Measurements from ENCODE around the gene SPOCK1. TPM values are rescaled to one million over a fixed set of nuclear protein-coding genes. Genes with fewer than 3 reads are reported as not detected.

Gene SPOCK1
- total RNA-seq, 1 experiment from 2014 or later = 0.27 TPM

- intact Hi-C loops (cut with micrococcal nuclease) = no loop called here
- no peak overlapping the region for H3K27ac ChIP-seq (ENCODE audit: low read depth, low read length)
- ChIA-PET RAD21 (ENCODE audit: low non-redundant PET in 1 of 2, low total read pairs in 2 of 2, uncharacterized antibody in 2 of 2, unreplicated experiment in 2 of 2) (no interaction called here), POLR2A (no interaction called here), CTCF (no interaction called here)
- H3K4me3 ChIP-seq (replicated peaks in 1 of 2; ENCODE audit: low read depth in 1 of 2, low read length in 2 of 2) = no peak overlapping the region
- TF ChIP-seq POLR2A (IDR thresholded peaks at IDR 0.05; ENCODE audit: borderline replicate concordance, extremely low read depth, insufficient read depth, insufficient read length) (no peak), EZH2phosphoT487 (IDR thresholded peaks at IDR 0.05; ENCODE audit: borderline replicate concordance) (no peak), EZH2 (IDR thresholded peaks at IDR 0.05) (no peak), SRF (IDR thresholded peaks at IDR 0.05; ENCODE audit: low read depth) (no peak), ZNF274 (IDR thresholded peaks at IDR 0.05; ENCODE audit: low read depth, low read length) (no peak), TCF7L2 (IDR thresholded peaks at IDR 0.05; ENCODE audit: borderline replicate concordance, extremely low read depth, insufficient read depth, insufficient read length) (no peak), SP1 (IDR thresholded peaks at IDR 0.05; ENCODE audit: low read depth) (no peak), MAX (IDR thresholded peaks at IDR 0.05) (no peak), CBX3 (IDR thresholded peaks at IDR 0.05; ENCODE audit: low read depth) (no peak), FOSL1 (IDR thresholded peaks at IDR 0.05; ENCODE audit: low read depth) (no peak), CTCF (IDR thresholded peaks at IDR 0.05 in 2 of 3, conservative IDR thresholded peaks at IDR 0.05 in 1 of 3; ENCODE audit: borderline replicate concordance in 1 of 3, insufficient read depth in 1 of 3, low read depth in 2 of 3, low read length in 2 of 3) (no peak), RAD21 (IDR thresholded peaks at IDR 0.05; ENCODE audit: low read depth) (no peak), SIN3A (IDR thresholded peaks at IDR 0.05; ENCODE audit: low read depth) (no peak), ATF3 (IDR thresholded peaks at IDR 0.05) (no peak), YY1 (IDR thresholded peaks at IDR 0.05; ENCODE audit: extremely low read depth, insufficient replicate concordance, low read depth, low read length) (no peak), REST (IDR thresholded peaks at IDR 0.05; ENCODE audit: low read depth) (no peak), CEBPB (IDR thresholded peaks at IDR 0.05; ENCODE audit: low read depth) (no peak), JUND (IDR thresholded peaks at IDR 0.05) (no peak), POLR2AphosphoS5 (IDR thresholded peaks at IDR 0.05; ENCODE audit: low read depth, low read length) (no peak)
- peaks cover 0 to 12% of the 10 kb centered on the region in 2 experiments; a peak in 1 of 4 replicates for H3K4me1 ChIP-seq (ENCODE audit: control insufficient read depth in 1 of 2, insufficient read depth in 2 of 2, low read length in 2 of 2)
- H3K79me2 ChIP-seq (ENCODE audit: insufficient read depth, low read length) = no peaks in the 10 kb centered on the region
- DNase-seq (ENCODE audit: low read depth, low spot score) (no peak), ATAC-seq (no peak)
- H2AFZ ChIP-seq (ENCODE audit: low read depth, low read length, poor library complexity, severe bottlenecking) = no peak overlapping the region
- no peak overlapping the region for H3K9ac ChIP-seq (ENCODE audit: low read length)
- peaks cover 25% of the 10 kb centered on the region for H3K27me3 ChIP-seq (ENCODE audit: insufficient read depth, low read length)
- no peaks in the 10 kb centered on the region for H4K20me1 ChIP-seq (ENCODE audit: insufficient read depth)
- H3K4me2 ChIP-seq (ENCODE audit: low read length) = no peak overlapping the region
- no peaks in the 10 kb centered on the region for H3K36me3 ChIP-seq (ENCODE audit: control insufficient read depth in 1 of 2, insufficient read depth in 2 of 2, low read length in 2 of 2)
- no TSS peak for BruUV-seq (replicated peaks)
- no peaks in the 10 kb centered on the region for H3K9me3 ChIP-seq (ENCODE audit: control insufficient read depth in 1 of 2, insufficient read depth in 1 of 2, low read depth in 1 of 2, low read length in 2 of 2)
- H3K9me2 ChIP-seq (ENCODE audit: insufficient read depth) = no peaks in the 10 kb centered on the region
Measured at GRCh38 chr5:137221943-137222342, 277.2 kb downstream of the SPOCK1 start.

All from HCT116 (cell line).